Stimulated activated CD4-positive, alpha-beta T cell treated with anti-CD3 and anti-CD28 coated beads, Interleukin-2, amount 100 ng/mL, for 48 hours (primary cell): Measurements from ENCODE around the gene THADA.
"Not testable (repeated sequence)": the region's sequence is repeated elsewhere in the genome, so short reads cannot be mapped to it uniquely, and the experiment has no call there.

Experiments used
- DNase-seq, 2 donors: peaks; one replicate each; pipeline ENCODE4 v3.0.0-alpha.2; 2020

Gene THADA, protein sequence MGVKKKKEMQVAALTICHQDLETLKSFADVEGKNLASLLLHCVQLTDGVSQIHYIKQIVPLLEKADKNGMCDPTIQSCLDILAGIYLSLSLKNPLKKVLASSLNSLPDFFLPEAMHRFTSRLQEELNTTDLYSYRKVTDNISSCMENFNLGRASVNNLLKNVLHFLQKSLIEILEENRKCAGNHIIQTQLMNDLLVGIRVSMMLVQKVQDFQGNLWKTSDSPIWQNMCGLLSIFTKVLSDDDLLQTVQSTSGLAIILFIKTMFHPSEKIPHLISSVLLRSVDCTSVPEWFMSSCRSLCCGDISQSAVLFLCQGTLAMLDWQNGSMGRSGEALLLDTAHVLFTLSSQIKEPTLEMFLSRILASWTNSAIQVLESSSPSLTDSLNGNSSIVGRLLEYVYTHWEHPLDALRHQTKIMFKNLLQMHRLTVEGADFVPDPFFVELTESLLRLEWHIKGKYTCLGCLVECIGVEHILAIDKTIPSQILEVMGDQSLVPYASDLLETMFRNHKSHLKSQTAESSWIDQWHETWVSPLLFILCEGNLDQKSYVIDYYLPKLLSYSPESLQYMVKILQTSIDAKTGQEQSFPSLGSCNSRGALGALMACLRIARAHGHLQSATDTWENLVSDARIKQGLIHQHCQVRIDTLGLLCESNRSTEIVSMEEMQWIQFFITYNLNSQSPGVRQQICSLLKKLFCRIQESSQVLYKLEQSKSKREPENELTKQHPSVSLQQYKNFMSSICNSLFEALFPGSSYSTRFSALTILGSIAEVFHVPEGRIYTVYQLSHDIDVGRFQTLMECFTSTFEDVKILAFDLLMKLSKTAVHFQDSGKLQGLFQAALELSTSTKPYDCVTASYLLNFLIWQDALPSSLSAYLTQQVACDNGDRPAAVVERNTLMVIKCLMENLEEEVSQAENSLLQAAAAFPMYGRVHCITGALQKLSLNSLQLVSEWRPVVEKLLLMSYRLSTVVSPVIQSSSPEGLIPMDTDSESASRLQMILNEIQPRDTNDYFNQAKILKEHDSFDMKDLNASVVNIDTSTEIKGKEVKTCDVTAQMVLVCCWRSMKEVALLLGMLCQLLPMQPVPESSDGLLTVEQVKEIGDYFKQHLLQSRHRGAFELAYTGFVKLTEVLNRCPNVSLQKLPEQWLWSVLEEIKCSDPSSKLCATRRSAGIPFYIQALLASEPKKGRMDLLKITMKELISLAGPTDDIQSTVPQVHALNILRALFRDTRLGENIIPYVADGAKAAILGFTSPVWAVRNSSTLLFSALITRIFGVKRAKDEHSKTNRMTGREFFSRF (N-terminal part only)

DNA sequence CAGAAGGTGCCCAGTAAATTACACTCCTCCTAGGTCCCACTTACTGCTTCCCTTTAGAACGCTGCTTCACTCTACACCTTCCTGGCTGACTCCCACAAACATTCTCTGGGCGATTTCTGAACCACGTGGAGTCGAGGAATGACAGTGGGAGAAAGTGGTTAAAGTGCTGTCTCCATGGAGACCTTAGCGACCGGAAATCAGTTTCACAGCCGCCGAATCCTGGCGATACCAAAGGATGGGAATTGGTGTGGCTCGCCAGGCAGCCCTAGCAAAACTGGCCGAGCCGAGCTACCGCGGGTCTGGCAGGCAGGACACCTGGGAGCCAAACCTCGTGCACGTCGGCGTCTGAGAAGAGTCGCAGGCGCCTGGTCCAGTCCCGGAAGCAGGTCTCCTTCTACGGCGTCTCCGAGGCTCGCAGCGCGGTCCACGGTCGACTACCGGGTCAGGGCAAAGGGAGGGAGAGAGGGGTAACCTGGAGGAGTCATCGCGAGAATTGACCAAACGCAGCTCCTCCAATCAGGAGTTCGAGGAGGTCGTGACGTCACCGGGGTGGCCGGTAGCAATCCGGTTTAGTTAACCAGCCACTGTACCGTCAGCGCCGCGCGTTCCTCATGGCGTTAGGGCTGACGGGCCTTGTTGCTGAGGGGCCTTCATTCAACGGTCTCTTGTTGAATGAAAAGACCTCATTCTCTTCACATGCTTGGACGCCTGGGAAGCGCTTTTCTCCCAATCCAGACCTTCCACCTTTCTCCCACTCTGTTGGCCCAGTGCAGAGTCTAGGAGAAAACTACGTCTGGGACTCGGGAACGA, at the start of gene THADA:
TSS of gene THADA (minus strand) at position 436 of the 810 bp plus-strand sequence. CDS start 3,646 bp downstream, outside the sequence.
- DNase-seq: peak; percentile 96 to 97

GRCh38 chr2:43643680-43644079, 47.8 kb upstream of the THADA start:
- no peak for DNase-seq

DNA sequence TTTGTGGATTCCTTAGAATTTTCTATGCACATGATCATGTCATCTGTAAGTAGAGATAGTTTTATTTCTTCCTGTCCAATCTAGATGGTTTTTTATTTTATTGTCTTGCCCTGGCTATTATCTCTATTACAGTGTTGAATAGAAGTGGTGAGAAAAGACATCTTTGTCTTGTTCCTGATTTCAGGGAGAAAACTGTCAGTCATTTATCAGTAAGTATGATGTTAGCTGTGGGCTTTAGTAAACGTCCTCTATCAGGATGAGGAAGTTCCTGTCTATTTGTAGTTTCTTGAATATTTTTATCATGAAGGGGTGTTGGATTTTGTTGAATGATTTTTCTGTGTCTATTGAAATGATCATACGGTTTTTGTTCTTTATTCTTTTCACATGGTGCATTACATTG, 46.5 kb upstream of the THADA start:
- DNase-seq: no peak

DNA sequence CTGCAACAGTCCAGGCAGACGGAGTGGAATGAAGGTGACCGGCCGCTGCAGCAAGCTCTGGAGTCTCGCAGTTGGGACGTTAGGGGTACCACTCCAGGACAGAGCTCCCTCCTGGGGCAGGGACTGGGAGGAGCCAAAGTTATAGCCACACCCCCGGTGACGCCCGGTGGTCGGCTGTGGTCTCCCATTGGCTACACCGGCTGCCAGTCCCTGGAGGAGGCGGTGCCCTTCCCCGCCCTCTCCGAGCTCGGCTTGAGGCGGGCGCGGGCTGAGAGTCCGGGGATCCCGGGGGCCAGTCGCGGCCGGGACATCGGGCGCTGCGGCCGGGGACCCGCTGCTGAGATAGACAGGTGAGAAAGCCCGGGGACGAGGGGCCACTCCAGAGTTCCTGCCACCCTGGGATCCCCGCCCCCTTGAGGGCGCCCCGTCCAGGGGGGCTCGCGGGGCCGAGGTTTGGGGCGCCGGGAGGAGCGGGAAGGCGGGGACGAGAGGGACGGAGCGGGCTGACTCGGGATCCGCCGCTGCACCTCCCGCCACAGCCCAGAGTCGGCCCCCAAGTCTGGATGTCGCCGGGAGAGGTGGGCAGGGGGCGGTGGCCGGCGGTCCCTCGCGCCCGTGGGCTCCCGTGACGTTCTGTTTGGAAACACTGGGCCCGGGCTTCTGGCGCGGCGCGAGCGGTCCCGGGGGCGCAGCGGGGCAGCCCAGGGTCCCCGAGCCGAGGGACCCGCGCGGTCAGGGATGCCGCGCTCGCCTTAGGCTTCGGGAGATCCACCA, 41.4 kb upstream of the THADA start, which contains the start of gene PLEKHH2:
TSS of gene PLEKHH2 (plus strand) at position 231 of the 774 bp plus-strand sequence. CDS start 7,414 bp downstream, outside the sequence.
- peak; percentile 92 to 93 for DNase-seq

DNA sequence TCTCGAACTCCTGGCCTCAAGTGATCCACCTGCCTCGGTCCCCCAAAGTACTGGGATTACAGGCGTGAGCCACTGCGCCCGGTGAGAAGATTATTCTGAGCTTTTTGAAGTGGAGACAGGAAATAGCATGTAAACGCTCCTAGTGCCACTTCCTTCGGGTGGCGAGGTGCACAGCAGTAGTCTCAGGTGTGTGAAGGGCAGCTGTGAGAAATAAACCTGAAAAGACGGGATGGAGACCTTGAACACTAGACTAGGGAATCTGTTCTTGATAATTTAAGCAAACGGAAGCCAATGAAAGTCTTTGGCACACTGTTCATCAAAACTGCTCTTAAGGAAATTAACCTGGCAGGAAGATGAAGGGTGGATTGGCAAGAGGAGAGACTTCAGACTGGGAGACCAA, 40.8 kb upstream of the THADA start:
- DNase-seq: peak in 1 of 2 donors; percentile 9

GRCh38 chr2:43636153-43636552, 40.3 kb upstream of the THADA start:
- DNase-seq: not testable (repeated sequence)

GRCh38 chr2:43634604-43635306, 38.9 kb upstream of the THADA start:
- no peak for DNase-seq

- no peak for DNase-seq
Observed at GRCh38 chr2:43631618-43632317, 35.9 kb upstream of the THADA start.

- no peak for DNase-seq
Observed at GRCh38 chr2:43622931-43623451, 27.2 kb upstream of the THADA start.

GRCh38 chr2:43619511-43619910, 23.7 kb upstream of the THADA start:
- DNase-seq: no peak

- no peak for DNase-seq
Observed at GRCh38 chr2:43616967-43617680, 21.3 kb upstream of the THADA start.

DNA sequence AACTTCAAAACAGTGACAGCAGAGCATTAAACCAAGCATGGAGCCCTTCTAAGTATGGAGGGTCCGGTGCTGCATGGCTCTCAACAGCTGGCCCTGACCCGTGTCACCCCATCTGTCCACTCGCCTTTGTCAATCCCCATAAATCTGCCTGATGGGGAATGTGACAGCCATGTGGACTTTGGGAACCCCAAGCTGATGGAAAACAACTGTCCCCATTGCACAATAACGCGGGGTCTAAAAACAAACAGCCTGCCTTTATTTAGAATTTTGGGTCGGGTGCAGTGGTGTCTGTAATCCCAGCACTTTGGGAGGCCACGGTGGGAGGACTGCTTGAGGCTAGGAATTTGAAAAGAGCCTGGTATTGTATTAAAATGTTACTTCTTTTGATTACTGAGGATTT, 17.1 kb upstream of the THADA start:
- DNase-seq: no peak

- peak; percentile 65 to 77 for DNase-seq
Observed at GRCh38 chr2:43611987-43612894, 16.4 kb upstream of the THADA start.

DNA sequence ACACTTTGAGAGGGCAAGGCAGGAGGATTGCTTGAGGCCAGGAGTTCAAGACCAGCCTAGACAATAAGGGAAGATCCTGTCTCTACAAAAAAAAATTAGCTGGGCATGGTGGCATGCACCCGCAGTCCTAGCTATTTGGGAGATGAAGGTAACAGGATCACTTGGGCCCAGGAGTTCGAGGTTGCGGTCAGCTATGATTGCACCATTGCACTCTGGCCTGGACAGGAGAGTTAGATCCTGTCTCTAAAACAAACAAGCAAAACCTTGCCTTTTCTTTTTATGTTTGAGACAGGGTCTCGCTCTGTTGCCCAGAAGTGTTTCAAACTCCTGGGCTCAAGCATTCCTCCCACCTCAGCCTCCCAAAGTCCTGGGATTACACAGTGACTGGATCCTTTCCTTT, 14.5 kb upstream of the THADA start:
- no peak for DNase-seq

GRCh38 chr2:43609290-43609918, 13.6 kb upstream of the THADA start:
- peak; percentile 22 to 37 for DNase-seq

GRCh38 chr2:43605851-43606250, 10.0 kb upstream of the THADA start:
- DNase-seq: no peak

DNA sequence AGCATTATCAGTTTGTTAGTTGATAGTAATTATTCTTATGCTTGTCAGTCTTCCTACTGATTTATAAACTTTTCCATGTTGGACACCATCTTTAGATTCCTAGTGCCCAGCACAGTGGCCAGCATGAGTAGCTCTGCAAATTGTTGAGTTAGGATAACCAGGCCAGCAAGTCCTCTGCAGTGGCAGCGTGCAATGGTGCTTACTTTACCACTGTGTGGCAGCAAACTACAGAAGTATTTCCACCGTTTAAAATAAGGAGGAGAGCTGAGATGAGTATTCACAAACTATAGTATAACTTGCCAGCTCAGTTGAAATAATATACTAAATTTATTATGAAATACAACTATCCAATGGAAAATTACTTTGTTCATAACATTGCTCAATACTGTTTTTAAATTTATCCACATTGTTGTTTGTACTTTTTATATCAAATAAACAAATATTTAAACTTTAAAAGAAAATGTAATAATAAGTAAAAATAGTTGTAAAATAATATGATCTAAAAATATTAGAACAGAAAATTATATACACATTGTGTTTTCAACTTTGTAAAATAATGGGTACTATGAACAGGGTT, 9.3 kb upstream of the THADA start:
- peak in 1 of 2 donors; percentile 12 for DNase-seq
